GM18867 (cell line): Measurements from ENCODE around the gene PHC2.

Source experiments
- ATAC-seq: cut with Tn5 transposase; IDR thresholded peaks from one replicate; pipeline ENCODE4 v1.9.1; 2021; ENCODE audit warnings: mild to moderate bottlenecking, moderate library complexity; ENCODE audit not compliant: unreplicated experiment

PHC2 gene

GRCh38 chr1:33353531-33353930, 77.4 kb downstream of the PHC2 start:
- no peak for ATAC-seq

GRCh38 chr1:33351281-33351660, 79.6 kb downstream of the PHC2 start:
- ATAC-seq: no peak

GRCh38 chr1:33350611-33351280, 80.1 kb downstream of the PHC2 start:
- no peak for ATAC-seq

GRCh38 chr1:33349778-33350610, 80.9 kb downstream of the PHC2 start:
- ATAC-seq: peak; percentile 84

GRCh38 chr1:33349081-33349759, 81.7 kb downstream of the PHC2 start:
- peak; percentile 36 for ATAC-seq

- no peak for ATAC-seq
Observed at GRCh38 chr1:33348676-33349080, 82.2 kb downstream of the PHC2 start.

GRCh38 chr1:33348194-33348593, 82.7 kb downstream of the PHC2 start:
- no peak for ATAC-seq

GRCh38 chr1:33347650-33347992, 83.3 kb downstream of the PHC2 start:
- ATAC-seq: no peak

- no peak for ATAC-seq
Observed at GRCh38 chr1:33346927-33347649, 83.8 kb downstream of the PHC2 start.

- no peak for ATAC-seq
Observed at GRCh38 chr1:33346533-33346926, 84.4 kb downstream of the PHC2 start.

- ATAC-seq: no peak
Observed at GRCh38 chr1:33344896-33345560, 85.9 kb downstream of the PHC2 start.

GRCh38 chr1:33343539-33343938, 87.4 kb downstream of the PHC2 start:
- ATAC-seq: no peak

GRCh38 chr1:33342041-33342723, 88.7 kb downstream of the PHC2 start:
- ATAC-seq: no peak

GRCh38 chr1:33341190-33341589, 89.7 kb downstream of the PHC2 start:
- no peak for ATAC-seq

- no peak for ATAC-seq
Observed at GRCh38 chr1:33339413-33339812, 91.5 kb downstream of the PHC2 start.

- no peak for ATAC-seq
Observed at GRCh38 chr1:33338440-33339211, 92.3 kb downstream of the PHC2 start.

GRCh38 chr1:33338048-33338439, 92.9 kb downstream of the PHC2 start:
- ATAC-seq: no peak

GRCh38 chr1:33337441-33337840, 93.5 kb downstream of the PHC2 start:
- no peak for ATAC-seq

GRCh38 chr1:33336580-33336979, 94.3 kb downstream of the PHC2 start:
- ATAC-seq: no peak
